K562 (cell line): ENCODE results near the gene CCSER2. TPM values are rescaled to one million over a fixed set of nuclear protein-coding genes. Genes with fewer than 3 reads are reported as not detected.
A peak's percentile ranks its signal among the peaks of the same experiment; 100 is the strongest.

Experiments used
- BRF2 ChIP-seq: IDR thresholded peaks from 3 replicates; pipeline ENCODE4 v1.6.1; 2011; ENCODE audit warnings: borderline replicate concordance, mild to moderate bottlenecking; ENCODE audit not compliant: insufficient read length, insufficient read depth
- CBX5 ChIP-seq: IDR thresholded peaks from 2 replicates; pipeline ENCODE4 v1.6.1; 2014; ENCODE audit warnings: low read depth, borderline replicate concordance
- CREB3L1 ChIP-seq: fragments of 450-650 bp; IDR thresholded peaks from 2 replicates; pipeline ENCODE4 v1.6.1; 2014; ENCODE audit warnings: low read depth, mild to moderate bottlenecking, moderate library complexity, borderline replicate concordance
- ETS2 ChIP-seq: IDR thresholded peaks from 2 replicates; pipeline ENCODE4 v1.6.1; 2016; ENCODE audit warnings: borderline replicate concordance, missing genetic modification characterization, mild to moderate bottlenecking, moderate library complexity, missing compliant biosample characterization; ENCODE audit not compliant: poor library complexity, severe bottlenecking
- FOXM1 ChIP-seq, 2 experiments: fragments of 450-650 bp in 1 of 2; sonication (generic) in 1 of 2; formaldehyde crosslinking in 1 of 2; IDR thresholded peaks; 2 replicates each; pipeline versions ENCODE4 v1.6.1 to v1.9.0; 2017 to 2022; ENCODE audit warnings: low read depth in 2 of 2, mild to moderate bottlenecking in 2 of 2, missing genetic modification reagents in 1 of 2, moderate library complexity in 1 of 2
- GATAD2A ChIP-seq: fragments of 450-650 bp; IDR thresholded peaks from 2 replicates; pipeline ENCODE4 v1.6.1; 2017
- HDAC6 ChIP-seq: IDR thresholded peaks from 2 replicates; pipeline ENCODE4 v1.6.1; 2012; ENCODE audit warnings: low read depth, mild to moderate bottlenecking, control low read depth, inconsistent platforms, low read length, moderate library complexity
- LARP7 ChIP-seq: fragments of 450-650 bp; IDR thresholded peaks from 2 replicates; pipeline ENCODE4 v1.6.1; 2016
- NR2C2 ChIP-seq, 2 experiments: fragments of 200-800 bp in 1 of 2; sonication (Bioruptor generic) in 1 of 2; sonication (generic) in 1 of 2; formaldehyde crosslinking in 1 of 2; IDR thresholded peaks; 2 replicates each; pipeline versions ENCODE4 v1.6.1 to v1.8.0; 2016 to 2022; ENCODE audit warnings: mild to moderate bottlenecking in 1 of 2, missing compliant biosample characterization in 1 of 2, missing genetic modification characterization in 1 of 2, missing genetic modification reagents in 1 of 2
- PHB ChIP-seq: fragments of 250-450 bp; sonication (Bioruptor Pico); IDR thresholded peaks from 2 replicates; pipeline ENCODE4 v1.5.0; 2021
- PRPF4 ChIP-seq: fragments of 200-400 bp; formaldehyde crosslinking; IDR thresholded peaks from one replicate; pipeline ENCODE4 v1.6.1; 2017; ENCODE audit warnings: low read length, low read depth, mild to moderate bottlenecking; ENCODE audit not compliant: insufficient read depth, poor library complexity, severe bottlenecking
- RFX5 ChIP-seq: IDR thresholded peaks from 2 replicates; pipeline ENCODE4 v1.6.1; 2011; ENCODE audit warnings: low read depth, mild to moderate bottlenecking, improper control_type of control experiment, low read length
- SMARCC2 ChIP-seq: fragments of 450-650 bp; IDR thresholded peaks from 2 replicates; pipeline ENCODE4 v1.6.1; 2017; ENCODE audit warnings: antibody characterized with exemption, moderate library complexity, mild to moderate bottlenecking, low read depth
- SRSF9 ChIP-seq: fragments of 200-400 bp; formaldehyde crosslinking; IDR thresholded peaks from 2 replicates; pipeline ENCODE4 v1.6.1; 2017; ENCODE audit warnings: low read depth, low read length, borderline replicate concordance
- STAT5B ChIP-seq: fragments of 250-450 bp; sonication (Bioruptor Pico); IDR thresholded peaks from 2 replicates; pipeline ENCODE4 v1.8.0; 2021; ENCODE audit warnings: mild to moderate bottlenecking, inconsistent platforms
- THRAP3 ChIP-seq: fragments of 450-650 bp; IDR thresholded peaks from 2 replicates; pipeline ENCODE4 v1.6.1; 2016; ENCODE audit warnings: mild to moderate bottlenecking, inconsistent platforms, borderline replicate concordance
- ZBTB7A ChIP-seq: IDR thresholded peaks from 2 replicates; pipeline ENCODE4 v1.6.1; 2011; ENCODE audit warnings: low read depth, mild to moderate bottlenecking, low read length, moderate library complexity, borderline replicate concordance; ENCODE audit not compliant: control insufficient read depth
- ZNF324 ChIP-seq: fragments of 250-450 bp; sonication (Bioruptor Pico); IDR thresholded peaks from 2 replicates; pipeline ENCODE4 v1.4.0; 2020; ENCODE audit warnings: mild to moderate bottlenecking
- ZNF561 ChIP-seq: fragments of 450-650 bp; formaldehyde crosslinking; conservative IDR thresholded peaks from 2 replicates; pipeline ENCODE4 v1.4.0; 2020; ENCODE audit warnings: mild to moderate bottlenecking, moderate library complexity
- ZNF696 ChIP-seq: fragments of 250-450 bp; sonication (Bioruptor Pico); conservative IDR thresholded peaks from 2 replicates; pipeline ENCODE4 v1.4.0; 2020; ENCODE audit warnings: mild to moderate bottlenecking, moderate library complexity
- ZNF76 ChIP-seq: fragments of 250-450 bp; sonication (Bioruptor Pico); IDR thresholded peaks from 2 replicates; pipeline ENCODE4 v1.4.0; 2020; ENCODE audit warnings: mild to moderate bottlenecking, moderate library complexity, borderline replicate concordance
- polyA plus RNA-seq, 8 experiments: library from polyadenylated mRNA; depleted of rRNA in 4 of 8; stranded (reverse) in 5 of 8; unstranded in 3 of 8; fragments of >200 nt; fragmentation: Nextera tagmentation in 2 of 8; fragmentation: Illumina TruSeq in 1 of 8; extraction: Ambion mirVana in 2 of 8; extraction: Trizol in 1 of 8; gene quantifications; 2 replicates each; pipeline versions ENCODE4 v1.2.1 to v1.2.3, GENCODE V29; 2011 to 2014; ENCODE audit warnings: inconsistent platforms in 1 of 8, missing spikeins in 1 of 8
- total RNA-seq, 7 experiments: library from RNA; depleted of rRNA in 6 of 7; stranded (reverse); fragments of >200 nt in 6 of 7; fragmentation: Illumina TruSeq in 2 of 7; extraction: Trizol in 2 of 7; gene quantifications; 2 replicates each; pipeline versions ENCODE4 v1.2.1 to v1.2.3, GENCODE V29; 2011 to 2021; ENCODE audit warnings: low replicate concordance in 1 of 7
- TF ChIP-seq, protein P1 (sequence below): fragments of 450-650 bp; IDR thresholded peaks from 2 replicates; pipeline ENCODE4 v1.6.1; 2016; ENCODE audit warnings: missing biosample characterization, missing genetic modification characterization
- TF ChIP-seq, protein P2 (sequence below): IDR thresholded peaks from 2 replicates; pipeline ENCODE4 v1.6.1; 2011; ENCODE audit warnings: borderline replicate concordance, low read depth, mild to moderate bottlenecking, moderate library complexity, low read length; ENCODE audit not compliant: insufficient read depth, poor library complexity, severe bottlenecking

Gene CCSER2
- total and polyA plus RNA-seq, 9 of the 15 experiments (the other 6 are each of a cell fraction or from before 2014, with no cell fraction given), result 2.7 to 15.1 (median 9.7) TPM

DNA sequence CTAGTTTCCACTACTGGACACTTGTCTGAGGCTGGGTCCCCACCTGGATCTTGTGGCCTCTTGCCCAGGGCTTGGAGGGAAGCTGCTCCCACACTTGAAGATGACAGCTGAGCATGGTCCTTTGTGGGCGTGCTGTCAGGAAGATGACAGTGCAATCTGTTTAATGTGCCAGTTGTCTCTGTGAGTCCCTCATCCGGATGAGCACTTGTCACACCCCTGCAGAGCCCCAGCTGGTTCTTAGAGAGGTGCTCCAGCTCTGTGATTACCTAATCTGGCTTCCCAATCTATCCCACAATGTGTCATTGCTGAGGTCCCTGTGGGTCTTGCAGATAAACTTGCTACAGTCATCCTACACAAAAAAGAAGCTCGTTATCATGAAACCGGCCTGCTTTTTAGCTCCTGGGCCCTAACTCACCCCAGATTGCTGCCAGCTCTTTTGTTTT, 34.8 kb upstream of the CCSER2 start (continued):
- TF ChIP-seq NR2C2 (CRISPR knock-in tag; IDR thresholded peaks at IDR 0.05) (no peak), NR2C2 (tag; IDR thresholded peaks at IDR 0.05) (0 out of 2 replicates have a peak, but pooled peaks have one; percentile 50), SMARCC2 (peak; percentile 99), GATAD2A (no peak), STAT5B (CRISPR knock-in tag) (no peak), CREB3L1 (no peak), PHB (CRISPR knock-in tag) (no peak), BRF2 (no peak), SRSF9 (no peak), ZNF76 (0 out of 2 replicates have a peak, but pooled peaks have one; percentile 35), ETS2 (tag) (no peak), ZNF324 (CRISPR knock-in tag) (0 out of 2 replicates have a peak, but pooled peaks have one; percentile 39), CBX5 (0 out of 2 replicates have a peak, but pooled peaks have one; percentile 51), ZNF561 (CRISPR knock-in tag) (no peak), LARP7 (no peak), ZBTB7A (peak; percentile 39; the same call in 1 of the 2 replicates), PRPF4 (no peak), ZNF696 (CRISPR knock-in tag) (no peak), HDAC6 (no peak), RFX5 (no peak), FOXM1 (IDR thresholded peaks at IDR 0.05; ENCODE audit: low read depth) (peak; percentile 97), FOXM1 (CRISPR knock-in tag; IDR thresholded peaks at IDR 0.05; ENCODE audit: low read depth) (no peak), THRAP3 (no peak)
- TF ChIP-seq, protein P1, sequence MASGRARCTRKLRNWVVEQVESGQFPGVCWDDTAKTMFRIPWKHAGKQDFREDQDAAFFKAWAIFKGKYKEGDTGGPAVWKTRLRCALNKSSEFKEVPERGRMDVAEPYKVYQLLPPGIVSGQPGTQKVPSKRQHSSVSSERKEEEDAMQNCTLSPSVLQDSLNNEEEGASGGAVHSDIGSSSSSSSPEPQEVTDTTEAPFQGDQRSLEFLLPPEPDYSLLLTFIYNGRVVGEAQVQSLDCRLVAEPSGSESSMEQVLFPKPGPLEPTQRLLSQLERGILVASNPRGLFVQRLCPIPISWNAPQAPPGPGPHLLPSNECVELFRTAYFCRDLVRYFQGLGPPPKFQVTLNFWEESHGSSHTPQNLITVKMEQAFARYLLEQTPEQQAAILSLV (tag), result no peak
- TF ChIP-seq, protein P2, sequence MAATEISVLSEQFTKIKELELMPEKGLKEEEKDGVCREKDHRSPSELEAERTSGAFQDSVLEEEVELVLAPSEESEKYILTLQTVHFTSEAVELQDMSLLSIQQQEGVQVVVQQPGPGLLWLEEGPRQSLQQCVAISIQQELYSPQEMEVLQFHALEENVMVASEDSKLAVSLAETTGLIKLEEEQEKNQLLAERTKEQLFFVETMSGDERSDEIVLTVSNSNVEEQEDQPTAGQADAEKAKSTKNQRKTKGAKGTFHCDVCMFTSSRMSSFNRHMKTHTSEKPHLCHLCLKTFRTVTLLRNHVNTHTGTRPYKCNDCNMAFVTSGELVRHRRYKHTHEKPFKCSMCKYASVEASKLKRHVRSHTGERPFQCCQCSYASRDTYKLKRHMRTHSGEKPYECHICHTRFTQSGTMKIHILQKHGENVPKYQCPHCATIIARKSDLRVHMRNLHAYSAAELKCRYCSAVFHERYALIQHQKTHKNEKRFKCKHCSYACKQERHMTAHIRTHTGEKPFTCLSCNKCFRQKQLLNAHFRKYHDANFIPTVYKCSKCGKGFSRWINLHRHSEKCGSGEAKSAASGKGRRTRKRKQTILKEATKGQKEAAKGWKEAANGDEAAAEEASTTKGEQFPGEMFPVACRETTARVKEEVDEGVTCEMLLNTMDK, result no peak
